Transverse colon (tissue), 4 donors: ENCODE results near the gene GALNT10. TPM values are rescaled to one million over a fixed set of nuclear protein-coding genes. Genes with fewer than 3 reads are reported as not detected.

Experiments
- DNase-seq: peaks from one replicate; pipeline ENCODE4 v3.0.0-alpha.2; 2019
- H3K27ac ChIP-seq, 4 donors: fragments of 200-600 bp; sonication (generic); 2 replicates each; pipeline ENCODE4 v1.5.1; 2016 to 2018; ENCODE audit warnings: inconsistent platforms in 4 of 4
- H3K27me3 ChIP-seq: fragments of 200-600 bp; sonication (generic); 2 replicates; pipeline ENCODE4 v1.5.1; 2017; ENCODE audit warnings: inconsistent platforms
- H3K36me3 ChIP-seq, 4 donors: fragments of 200-600 bp; sonication (generic); 2 replicates each; pipeline ENCODE4 v1.5.1; 2017 to 2019; ENCODE audit warnings: inconsistent platforms in 4 of 4
- H3K4me1 ChIP-seq, 4 donors: fragments of 200-600 bp; sonication (generic); 2 replicates each; pipeline ENCODE4 v1.5.1; 2017 to 2020; ENCODE audit warnings: inconsistent platforms in 4 of 4
- H3K4me3 ChIP-seq, 4 donors: fragments of 200-600 bp; sonication (generic); 1 replicate in 1 of 4; 2 replicates in 3 of 4; pipeline versions ENCODE4 v1.5.1 to v1.6.1; 2017 to 2019; ENCODE audit warnings: inconsistent platforms in 4 of 4
- H3K9me3 ChIP-seq, 2 donors: fragments of 200-600 bp; sonication (generic); 2 replicates each; pipeline ENCODE4 v1.5.1; 2017 to 2019; ENCODE audit warnings: inconsistent platforms in 2 of 2
- EP300 ChIP-seq: sonication (generic); formaldehyde crosslinking; IDR thresholded peaks from one replicate; pipeline ENCODE4 v1.6.1; 2017; ENCODE audit warnings: antibody characterized with exemption, low read depth
- POLR2A ChIP-seq: fragments of 450-650 bp; IDR thresholded peaks from one replicate; pipeline ENCODE4 v1.6.1; 2016; ENCODE audit warnings: antibody characterized with exemption, mild to moderate bottlenecking, moderate library complexity
- POLR2AphosphoS5 ChIP-seq, 3 donors: sonication (generic); formaldehyde crosslinking; IDR thresholded peaks; one replicate each; pipeline ENCODE4 v1.6.1; 2016; ENCODE audit warnings: antibody characterized with exemption in 3 of 3
- WGBS, 2 donors: methylation state at CpG; one replicate each; pipeline ENCODE4 v1.1.5; 2018; ENCODE audit warnings: low coverage in 1 of 2; 5-methylcytosine and 5-hydroxymethylcytosine counted together
- in situ Hi-C, 4 donors: fragments of 200-750 bp; cut with MboI; loops; one replicate each; pipeline versions ENCODE4 v1.15.0 to v1.15.1; 2017; ENCODE audit warnings: low sequenced_read_pairs in 3 of 4, low pct_ligation_motif_present in 1 of 4, low pct_unique_long_range_greater_than_20kb in 1 of 4
- intact Hi-C: fragments of 100-400 bp; cut with DNase I; formaldehyde crosslinking; loops from one replicate; pipeline ENCODE4 v1.15.1; 2023; ENCODE audit warnings: low total_unique reads
- total RNA-seq, 4 donors: library from RNA; depleted of rRNA; stranded (reverse); fragments of >200 nt; gene quantifications; one replicate each; pipeline ENCODE4 v1.1.0, GENCODE V29; 2016
- TF ChIP-seq, protein P1 (sequence below), 5 experiments: fragments of 200-600 bp in 3 of 5; fragments of 450-650 bp in 2 of 5; sonication (generic) in 3 of 5; IDR thresholded peaks; 1 replicate in 2 of 5; 2 replicates in 3 of 5; pipeline ENCODE4 v1.5.1; 2016 to 2017; ENCODE audit warnings: antibody characterized with exemption in 5 of 5, inconsistent platforms in 3 of 5, mild to moderate bottlenecking in 2 of 5, moderate library complexity in 1 of 5

Gene GALNT10
- total RNA-seq, 4 donors from 2014 or later, result 18.7 to 142 (median 39.3) TPM

DNA sequence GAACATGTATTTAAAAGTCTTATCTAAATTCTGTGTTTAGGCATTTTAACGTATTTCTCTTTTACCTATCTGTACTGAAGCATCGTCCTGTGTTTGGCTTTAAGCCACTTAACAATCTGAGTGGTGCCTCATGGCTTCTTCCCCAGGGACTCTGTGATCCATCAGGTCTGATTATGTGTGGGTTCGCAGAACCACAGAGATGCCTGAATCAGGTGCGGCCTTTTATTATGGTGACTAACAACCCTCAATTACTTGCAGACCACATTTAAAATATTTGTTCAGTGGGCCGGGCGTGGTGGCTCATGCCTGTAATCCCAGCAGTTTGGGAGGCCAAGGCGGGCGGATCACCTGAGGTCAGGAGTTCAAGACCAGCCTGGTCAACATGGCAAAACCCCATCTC lies 215.7 kb downstream of the GALNT10 start:
- Histone ChIP-seq H3K4me3 (no peak overlapping the region), H3K4me1 (peaks cover 4 to 10% (median 9%) of the 10 kb centered on the region in 4 donors), H3K36me3 (no peaks in the 10 kb centered on the region), H3K27ac (no peak overlapping the region), H3K9me3 (no peaks in the 10 kb centered on the region), H3K27me3 (no peaks in the 10 kb centered on the region)
- no peak for DNase-seq
- TF ChIP-seq POLR2A (no peak), POLR2AphosphoS5 (IDR thresholded peaks at IDR 0.05) (no peak), EP300 (no peak)
- TF ChIP-seq, protein P1, sequence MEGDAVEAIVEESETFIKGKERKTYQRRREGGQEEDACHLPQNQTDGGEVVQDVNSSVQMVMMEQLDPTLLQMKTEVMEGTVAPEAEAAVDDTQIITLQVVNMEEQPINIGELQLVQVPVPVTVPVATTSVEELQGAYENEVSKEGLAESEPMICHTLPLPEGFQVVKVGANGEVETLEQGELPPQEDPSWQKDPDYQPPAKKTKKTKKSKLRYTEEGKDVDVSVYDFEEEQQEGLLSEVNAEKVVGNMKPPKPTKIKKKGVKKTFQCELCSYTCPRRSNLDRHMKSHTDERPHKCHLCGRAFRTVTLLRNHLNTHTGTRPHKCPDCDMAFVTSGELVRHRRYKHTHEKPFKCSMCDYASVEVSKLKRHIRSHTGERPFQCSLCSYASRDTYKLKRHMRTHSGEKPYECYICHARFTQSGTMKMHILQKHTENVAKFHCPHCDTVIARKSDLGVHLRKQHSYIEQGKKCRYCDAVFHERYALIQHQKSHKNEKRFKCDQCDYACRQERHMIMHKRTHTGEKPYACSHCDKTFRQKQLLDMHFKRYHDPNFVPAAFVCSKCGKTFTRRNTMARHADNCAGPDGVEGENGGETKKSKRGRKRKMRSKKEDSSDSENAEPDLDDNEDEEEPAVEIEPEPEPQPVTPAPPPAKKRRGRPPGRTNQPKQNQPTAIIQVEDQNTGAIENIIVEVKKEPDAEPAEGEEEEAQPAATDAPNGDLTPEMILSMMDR (IDR thresholded peaks at IDR 0.05), result no peak
- intact Hi-C loops, result loop anchor here (5.0 kb wide), 1 partner anchor 334 kb away; no protein-coding TSS in a partner anchor
- WGBS, 2 donors, result 46 to 54% methylated on average over 8 of the region's 8 CpGs
- in situ Hi-C loops, result loop anchor here (5.0 to 25.0 kb wide), 3 partner anchors 219 to 339 kb away; partner anchors contain the start of gene GALNT10 (in 2 of the 4)

GRCh38 chr5:154406826-154407225 lies 216.3 kb downstream of the GALNT10 start:
- DNase-seq, result no peak
- TF ChIP-seq, protein P1 (IDR thresholded peaks at IDR 0.05), result no peak
- TF ChIP-seq EP300 (no peak), POLR2A (no peak), POLR2AphosphoS5 (IDR thresholded peaks at IDR 0.05) (no peak)
- intact Hi-C loops, result loop anchor here (5.0 kb wide), 1 partner anchor 335 kb away; no protein-coding TSS in a partner anchor
- 94 to 100% methylated on average over 3 to 4 of the region's 4 CpGs for WGBS, 2 donors
- H3K4me1 ChIP-seq, result peaks cover 4 to 10% (median 9%) of the 10 kb centered on the region in 4 donors
- no peaks in the 10 kb centered on the region for H3K36me3 ChIP-seq
- no peak overlapping the region for H3K27ac ChIP-seq
- in situ Hi-C loops, result loop anchor here (5.0 to 25.0 kb wide), 3 partner anchors 220 to 340 kb away; partner anchors contain the start of gene GALNT10 (in 2 of the 4)
- no peaks in the 10 kb centered on the region for H3K9me3 ChIP-seq
- H3K27me3 ChIP-seq, result no peaks in the 10 kb centered on the region
- no peak overlapping the region for H3K4me3 ChIP-seq

DNA sequence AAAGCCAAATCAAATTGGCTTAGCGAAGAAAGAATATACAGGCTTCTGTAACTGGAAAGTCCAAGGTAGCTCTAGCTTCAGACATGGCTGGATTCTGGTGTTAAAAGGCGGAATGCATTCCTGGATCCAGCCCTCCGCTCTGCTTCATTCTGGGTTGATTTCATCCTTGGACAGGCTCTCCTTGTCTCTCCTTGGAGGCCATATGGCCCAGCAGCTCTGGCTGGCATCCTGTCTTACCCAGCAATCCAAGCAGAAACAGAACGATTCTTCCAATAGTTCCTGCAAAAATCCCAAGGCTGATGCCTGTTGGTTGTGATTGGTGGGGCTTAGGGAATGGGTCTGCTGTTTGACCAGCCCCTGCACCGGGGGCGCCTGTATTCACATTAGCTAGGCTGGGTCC lies 218.3 kb downstream of the GALNT10 start:
- in situ Hi-C loops (loop anchor here (5.0 to 25.0 kb wide), 3 partner anchors 222 to 342 kb away; partner anchors contain the start of gene GALNT10 (in 2 of the 4)), intact Hi-C loops (loop anchor here (5.0 kb wide), 1 partner anchor 337 kb away; no protein-coding TSS in a partner anchor)
- Histone ChIP-seq H3K9me3 (no peaks in the 10 kb centered on the region), H3K27me3 (no peaks in the 10 kb centered on the region), H3K4me1 (peaks cover 4 to 10% (median 9%) of the 10 kb centered on the region in 4 donors), H3K27ac (no peak overlapping the region), H3K4me3 (no peak overlapping the region), H3K36me3 (no peaks in the 10 kb centered on the region)
- DNase-seq, result no peak
- 86 to 90% methylated on average over 3 to 6 of the region's 6 CpGs for WGBS, 2 donors
- TF ChIP-seq EP300, result no peak
- TF ChIP-seq POLR2A, result no peak
- TF ChIP-seq, protein P1 (IDR thresholded peaks at IDR 0.05), result no peak
- no peak for TF ChIP-seq POLR2AphosphoS5 (IDR thresholded peaks at IDR 0.05)

- in situ Hi-C loops, result loop anchor here (5.0 to 25.0 kb wide), 3 partner anchors 222 to 342 kb away; partner anchors contain the start of gene GALNT10 (in 2 of the 4)
These were observed 218.8 kb downstream of the GALNT10 start for GRCh38 chr5:154409230-154409840.

More at GRCh38 chr5:154409230-154409840, 218.8 kb downstream of the GALNT10 start:
- TF ChIP-seq POLR2AphosphoS5 (IDR thresholded peaks at IDR 0.05), result no peak
- no peak for TF ChIP-seq EP300
- no peak for TF ChIP-seq POLR2A
- TF ChIP-seq, protein P1 (IDR thresholded peaks at IDR 0.05), result no peak
- intact Hi-C loops, result loop anchor here (5.0 kb wide), 1 partner anchor 337 kb away; no protein-coding TSS in a partner anchor
- H3K4me3 ChIP-seq, result no peak overlapping the region
- no peak overlapping the region for H3K27ac ChIP-seq
- H3K9me3 ChIP-seq, result no peaks in the 10 kb centered on the region
- H3K4me1 ChIP-seq, result peaks cover 4 to 10% (median 9%) of the 10 kb centered on the region in 4 donors
- no peaks in the 10 kb centered on the region for H3K27me3 ChIP-seq
- WGBS, 2 donors, result 93 to 95% methylated on average over 7 to 15 of the region's 15 CpGs
- DNase-seq, result no peak
- no peaks in the 10 kb centered on the region for H3K36me3 ChIP-seq
